ENCODE data around the gene HMGCS2. TPM values are rescaled to one million over a fixed set of nuclear protein-coding genes. Genes with fewer than 3 reads are reported as not detected.

HMGCS2 gene
- total RNA-seq, 1 donor from 2014 or later, result not detected

DNA sequence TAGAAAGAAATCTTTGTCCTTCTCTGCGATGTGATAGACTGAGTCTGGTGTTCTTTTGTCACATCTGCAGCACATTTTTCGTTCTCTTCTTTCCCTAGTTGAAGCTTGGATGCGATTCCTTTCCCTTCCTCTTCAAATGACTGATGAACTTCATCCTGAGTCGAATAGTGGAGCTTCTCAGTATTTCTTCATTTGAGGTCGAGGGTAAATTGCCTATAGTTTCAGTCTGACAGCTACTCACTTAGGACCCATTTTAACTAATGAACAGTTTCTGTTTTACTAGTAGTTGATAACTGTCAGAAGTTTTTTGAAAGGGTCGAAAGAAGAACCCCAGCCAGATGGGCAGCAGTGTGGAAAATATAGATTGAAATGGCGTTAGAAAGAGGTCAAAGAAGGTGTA lies 47.2 kb upstream of the HMGCS2 start:
- no peaks in the 10 kb centered on the region for H3K36me3 ChIP-seq
- H3K4me3 ChIP-seq, result no peak overlapping the region
- no peak overlapping the region for H3K4me2 ChIP-seq
- no peak overlapping the region for H2AFZ ChIP-seq (replicated peaks)
- no peaks in the 10 kb centered on the region for H3K4me1 ChIP-seq
- Mint-ChIP-seq H3K4me3 (no peak overlapping the region), H3K36me3 (no peaks in the 10 kb centered on the region), H3K4me1 (no peaks in the 10 kb centered on the region), H3K9me3 (no peaks in the 10 kb centered on the region), H3K27ac (no peak overlapping the region), H3K27me3 (ENCODE audit: insufficient read depth, low read depth) (no peaks in the 10 kb centered on the region)
- H3K9ac ChIP-seq, result no peak overlapping the region
- DNase-seq (ENCODE audit: low spot score), result no peak
- H3K27ac ChIP-seq, result no peak overlapping the region
- H3K9me3 ChIP-seq (ENCODE audit: low read depth), result no peaks in the 10 kb centered on the region
- TF ChIP-seq EZH2 (IDR thresholded peaks at IDR 0.05) (no peak), EZH2phosphoT487 (IDR thresholded peaks at IDR 0.05) (no peak)
- TF ChIP-seq, protein P1, sequence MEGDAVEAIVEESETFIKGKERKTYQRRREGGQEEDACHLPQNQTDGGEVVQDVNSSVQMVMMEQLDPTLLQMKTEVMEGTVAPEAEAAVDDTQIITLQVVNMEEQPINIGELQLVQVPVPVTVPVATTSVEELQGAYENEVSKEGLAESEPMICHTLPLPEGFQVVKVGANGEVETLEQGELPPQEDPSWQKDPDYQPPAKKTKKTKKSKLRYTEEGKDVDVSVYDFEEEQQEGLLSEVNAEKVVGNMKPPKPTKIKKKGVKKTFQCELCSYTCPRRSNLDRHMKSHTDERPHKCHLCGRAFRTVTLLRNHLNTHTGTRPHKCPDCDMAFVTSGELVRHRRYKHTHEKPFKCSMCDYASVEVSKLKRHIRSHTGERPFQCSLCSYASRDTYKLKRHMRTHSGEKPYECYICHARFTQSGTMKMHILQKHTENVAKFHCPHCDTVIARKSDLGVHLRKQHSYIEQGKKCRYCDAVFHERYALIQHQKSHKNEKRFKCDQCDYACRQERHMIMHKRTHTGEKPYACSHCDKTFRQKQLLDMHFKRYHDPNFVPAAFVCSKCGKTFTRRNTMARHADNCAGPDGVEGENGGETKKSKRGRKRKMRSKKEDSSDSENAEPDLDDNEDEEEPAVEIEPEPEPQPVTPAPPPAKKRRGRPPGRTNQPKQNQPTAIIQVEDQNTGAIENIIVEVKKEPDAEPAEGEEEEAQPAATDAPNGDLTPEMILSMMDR (IDR thresholded peaks at IDR 0.05), result no peak
- no peaks in the 10 kb centered on the region for H3F3A ChIP-seq (ENCODE audit: low read depth)
- no peaks in the 10 kb centered on the region for H3K27me3 ChIP-seq
- H3K79me2 ChIP-seq (ENCODE audit: low read depth), result no peaks in the 10 kb centered on the region
- no peaks in the 10 kb centered on the region for H4K20me1 ChIP-seq (ENCODE audit: low read depth)

DNA sequence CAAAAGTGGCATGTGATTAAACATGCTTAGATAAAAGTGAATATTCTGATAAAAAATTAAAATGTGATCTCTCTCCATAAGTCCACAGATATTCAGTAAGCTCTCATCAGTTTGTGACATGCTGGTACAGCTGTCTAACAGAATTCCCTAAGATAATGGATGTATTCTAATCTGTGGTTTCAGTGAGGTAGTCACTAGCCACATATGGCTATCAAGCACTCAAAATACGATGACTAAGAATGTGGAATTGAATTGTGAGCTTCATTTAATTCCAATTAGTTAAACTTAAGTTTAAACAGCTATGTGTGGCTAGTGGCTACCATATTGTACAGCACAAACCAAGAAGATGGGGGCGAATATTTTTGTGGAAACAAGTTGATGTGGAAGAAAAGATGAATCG lies 46.7 kb upstream of the HMGCS2 start:
- no peaks in the 10 kb centered on the region for H3K27me3 ChIP-seq
- no peaks in the 10 kb centered on the region for H3K9me3 ChIP-seq (ENCODE audit: low read depth)
- H3K27ac ChIP-seq, result no peak overlapping the region
- no peak overlapping the region for H3K4me2 ChIP-seq
- H3K27ac Mint-ChIP-seq, result no peak overlapping the region
- H4K20me1 ChIP-seq (ENCODE audit: low read depth), result no peaks in the 10 kb centered on the region
- no peak overlapping the region for H3K9ac ChIP-seq
- no peaks in the 10 kb centered on the region for H3K79me2 ChIP-seq (ENCODE audit: low read depth)
- H3K27me3 Mint-ChIP-seq (ENCODE audit: insufficient read depth, low read depth), result no peaks in the 10 kb centered on the region
- H3K36me3 ChIP-seq, result no peaks in the 10 kb centered on the region
- no peaks in the 10 kb centered on the region for H3K4me1 Mint-ChIP-seq
- no peak overlapping the region for H3K4me3 ChIP-seq
- no peak overlapping the region for H3K4me3 Mint-ChIP-seq
- DNase-seq (ENCODE audit: low spot score), result no peak
- no peaks in the 10 kb centered on the region for H3F3A ChIP-seq (ENCODE audit: low read depth)
- H2AFZ ChIP-seq (replicated peaks), result no peak overlapping the region
- no peaks in the 10 kb centered on the region for H3K36me3 Mint-ChIP-seq
- no peaks in the 10 kb centered on the region for H3K4me1 ChIP-seq
- no peak for TF ChIP-seq EZH2 (IDR thresholded peaks at IDR 0.05)
- TF ChIP-seq EZH2phosphoT487 (IDR thresholded peaks at IDR 0.05), result no peak
- TF ChIP-seq, protein P1 (IDR thresholded peaks at IDR 0.05), result no peak
- no peaks in the 10 kb centered on the region for H3K9me3 Mint-ChIP-seq

DNA sequence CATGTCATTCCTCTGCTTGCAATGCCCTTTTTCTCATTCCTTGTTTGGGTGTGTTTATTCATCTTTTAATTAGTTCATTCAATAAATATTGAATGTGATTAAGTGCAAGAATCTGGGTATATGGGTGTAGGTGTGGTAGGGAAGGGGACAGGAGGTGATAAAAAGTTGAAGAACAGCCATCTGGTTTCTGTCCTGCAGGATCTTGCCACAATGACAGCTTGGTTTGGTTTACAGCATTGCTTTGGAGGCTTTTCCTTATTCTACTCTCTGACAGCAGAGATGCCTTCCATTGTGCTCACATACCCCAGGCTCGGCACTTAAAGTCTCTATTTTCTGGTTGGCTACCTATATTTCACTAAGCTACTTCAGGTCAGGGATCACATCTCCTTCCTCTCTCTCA lies 45.6 kb upstream of the HMGCS2 start:
- H3K9me3 Mint-ChIP-seq, result no peaks in the 10 kb centered on the region

More for the DNA sequence above, 45.6 kb upstream of the HMGCS2 start:
- Histone ChIP-seq H3K4me3 (no peak overlapping the region), H4K20me1 (ENCODE audit: low read depth) (no peaks in the 10 kb centered on the region), H3K9me3 (ENCODE audit: low read depth) (no peaks in the 10 kb centered on the region), H3K27me3 (no peaks in the 10 kb centered on the region), H3K36me3 (no peaks in the 10 kb centered on the region), H2AFZ (replicated peaks) (no peak overlapping the region), H3K4me2 (no peak overlapping the region), H3K9ac (no peak overlapping the region), H3F3A (ENCODE audit: low read depth) (no peaks in the 10 kb centered on the region), H3K4me1 (no peaks in the 10 kb centered on the region), H3K79me2 (ENCODE audit: low read depth) (no peaks in the 10 kb centered on the region), H3K27ac (no peak overlapping the region)
- H3K27me3 Mint-ChIP-seq (ENCODE audit: insufficient read depth, low read depth), result no peaks in the 10 kb centered on the region
- DNase-seq (ENCODE audit: low spot score), result no peak
- TF ChIP-seq EZH2 (IDR thresholded peaks at IDR 0.05) (no peak), EZH2phosphoT487 (IDR thresholded peaks at IDR 0.05) (no peak)
- TF ChIP-seq, protein P1 (IDR thresholded peaks at IDR 0.05), result no peak
- no peaks in the 10 kb centered on the region for H3K4me1 Mint-ChIP-seq
- no peaks in the 10 kb centered on the region for H3K36me3 Mint-ChIP-seq
- no peak overlapping the region for H3K4me3 Mint-ChIP-seq
- no peak overlapping the region for H3K27ac Mint-ChIP-seq
